ENCODE measurements around the gene ERICH4.
"Not testable (repeated sequence)": the region's sequence is repeated elsewhere in the genome, so short reads cannot be mapped to it uniquely, and the experiment has no call there.

Gene ERICH4

DNA sequence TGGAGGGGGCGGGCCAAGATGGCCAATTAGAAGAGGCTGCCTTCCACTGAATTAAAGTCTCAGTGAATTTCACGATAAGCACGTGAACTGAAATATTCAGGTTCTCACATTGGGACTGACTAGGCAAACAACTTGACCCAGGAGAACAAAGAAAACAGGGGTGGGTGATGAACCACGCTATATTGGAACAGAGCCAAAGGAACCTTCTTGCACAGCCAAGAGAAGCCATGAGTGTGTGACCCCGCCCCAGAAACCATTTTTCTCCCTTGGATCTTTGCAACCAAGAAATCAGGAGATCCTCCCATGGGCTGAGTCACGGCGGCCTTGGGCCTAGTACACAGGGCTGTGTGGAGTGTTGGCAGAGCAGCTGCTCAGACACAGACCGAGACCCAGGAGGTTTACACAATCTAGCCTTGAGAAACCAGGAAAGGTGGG, 36.8 kb downstream of the ERICH4 start:
- DNase-seq, result no peak

DNA sequence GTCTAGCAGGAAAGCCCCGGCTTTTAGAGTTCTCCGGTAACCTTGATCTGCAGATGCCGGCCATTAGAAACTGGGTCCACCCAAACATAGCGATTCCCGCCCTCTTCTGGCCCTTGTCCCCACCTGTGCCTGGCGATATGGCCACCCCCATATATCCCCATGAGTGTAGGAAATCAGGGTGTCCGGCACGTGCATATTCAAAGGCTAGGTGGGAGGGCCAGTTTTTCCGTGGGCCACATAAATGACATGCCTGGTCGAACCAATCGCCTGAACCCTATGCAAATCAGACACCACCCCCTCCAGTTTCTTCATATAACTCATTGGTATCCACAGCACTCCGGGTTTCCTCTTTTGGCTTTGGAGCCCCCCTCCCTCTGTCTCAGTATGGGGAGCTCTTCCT, 37.4 kb downstream of the ERICH4 start:
- no peak for DNase-seq

DNA sequence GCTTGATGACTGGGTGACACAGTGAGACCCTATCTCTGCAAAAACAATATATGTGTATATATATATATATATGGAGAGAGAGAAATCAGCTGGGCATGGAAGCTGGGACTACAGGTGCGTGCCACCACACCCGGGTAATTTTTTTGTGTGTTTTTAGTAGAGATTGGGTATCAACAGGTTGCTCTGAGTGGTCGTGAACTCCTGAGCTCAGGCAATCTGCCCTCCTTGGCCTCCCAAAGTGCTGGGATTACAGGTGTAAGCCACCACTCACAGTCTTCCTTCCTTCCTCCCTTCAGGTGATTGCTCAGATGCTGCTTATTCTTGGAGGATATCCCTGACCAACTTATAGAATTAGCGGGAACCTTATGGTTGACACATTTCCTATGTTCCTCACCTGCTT, 41.9 kb downstream of the ERICH4 start:
- no peak for DNase-seq

DNA sequence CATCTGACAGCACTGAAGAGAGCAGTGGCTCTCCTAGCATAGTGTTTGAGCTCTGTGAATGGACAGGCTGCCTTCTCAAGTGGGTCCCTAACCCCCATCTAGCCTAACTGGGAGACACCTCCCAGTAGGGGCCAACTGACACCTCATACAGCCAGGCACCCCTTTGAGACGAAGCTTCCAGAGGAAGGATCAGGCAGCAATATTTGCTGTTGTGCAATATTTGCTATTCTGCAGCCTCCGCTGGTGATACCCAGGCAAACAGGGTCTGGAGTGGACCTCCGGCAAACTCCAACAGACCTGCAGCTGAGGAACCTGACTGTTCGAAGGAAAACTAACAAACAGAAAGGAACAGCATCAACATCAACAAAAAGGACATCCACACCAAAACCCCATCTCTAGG, 44.0 kb downstream of the ERICH4 start:
- DNase-seq, result not testable (repeated sequence)

DNA sequence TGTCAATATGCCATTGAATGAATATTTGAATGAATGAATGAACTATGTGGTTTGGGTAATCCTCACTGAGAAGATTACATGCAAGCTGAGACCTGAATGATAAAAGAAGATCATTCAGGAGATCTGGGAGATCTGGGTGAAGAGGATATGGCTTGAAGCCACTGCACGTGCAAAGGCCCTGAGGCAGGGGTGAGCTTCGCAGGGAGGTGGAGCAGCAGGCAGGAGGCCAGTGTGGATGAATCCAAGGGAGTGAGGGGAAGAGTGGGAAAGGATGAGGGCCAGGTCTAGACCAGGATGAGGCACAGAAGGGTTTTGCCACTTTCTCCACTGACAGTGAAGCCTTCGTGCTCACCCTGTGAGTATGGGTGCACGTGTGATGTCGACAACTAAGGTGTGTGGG, 49.9 kb downstream of the ERICH4 start:
- DNase-seq, result no peak

All from NCI-H1092 treated with DMSO at 0.1 percent for 48 hours (cell line).